Measurements from ENCODE around the gene TNFRSF18. TPM values are rescaled to one million over a fixed set of nuclear protein-coding genes. Genes with fewer than 3 reads are reported as not detected.

Gene TNFRSF18
- total RNA-seq, 1 donor from 2014 or later: 3.0 TPM

DNA sequence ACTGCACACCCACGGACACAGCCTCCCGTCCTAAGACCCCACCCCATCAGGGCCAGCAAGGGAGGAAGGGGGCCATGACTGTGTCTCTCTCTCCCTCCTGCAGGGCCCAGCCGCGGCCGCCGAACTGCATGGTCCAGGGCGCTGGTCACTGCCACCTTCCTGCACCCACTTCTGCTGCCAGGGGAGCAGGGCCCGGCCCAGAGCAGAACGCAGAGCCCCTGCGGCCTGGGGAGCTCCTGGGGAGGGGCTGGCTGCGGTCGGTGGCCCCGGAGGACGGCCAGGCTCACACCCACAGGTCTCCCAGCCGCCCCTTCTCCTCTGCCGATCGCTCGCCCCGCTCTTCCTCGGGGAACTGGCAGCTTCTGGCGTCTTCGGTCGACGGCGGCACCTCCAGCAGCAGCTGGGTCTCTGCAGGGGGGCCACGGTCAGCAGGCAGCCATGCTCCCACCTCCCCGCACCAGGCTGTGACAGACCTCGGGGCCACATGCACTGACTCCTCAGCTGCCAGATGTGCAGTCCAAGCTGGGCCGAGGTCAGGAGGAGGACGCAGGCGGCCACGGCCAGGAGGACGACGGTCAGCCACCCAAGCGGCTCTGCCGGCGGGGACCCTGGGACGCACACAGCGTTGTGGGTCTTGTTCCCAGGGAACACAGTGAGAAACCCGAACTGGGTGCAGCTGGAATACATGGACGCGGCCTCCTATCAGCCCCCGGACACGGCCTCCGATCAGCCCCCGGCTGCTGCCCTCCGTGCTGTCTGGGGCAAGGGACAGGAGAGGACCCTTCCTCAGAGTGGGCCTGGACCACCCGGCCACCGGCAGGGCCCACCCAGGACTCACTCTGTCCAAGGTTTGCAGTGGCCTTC, 2.6 kb downstream of the TNFRSF18 start:
- TF ChIP-seq, protein P1, sequence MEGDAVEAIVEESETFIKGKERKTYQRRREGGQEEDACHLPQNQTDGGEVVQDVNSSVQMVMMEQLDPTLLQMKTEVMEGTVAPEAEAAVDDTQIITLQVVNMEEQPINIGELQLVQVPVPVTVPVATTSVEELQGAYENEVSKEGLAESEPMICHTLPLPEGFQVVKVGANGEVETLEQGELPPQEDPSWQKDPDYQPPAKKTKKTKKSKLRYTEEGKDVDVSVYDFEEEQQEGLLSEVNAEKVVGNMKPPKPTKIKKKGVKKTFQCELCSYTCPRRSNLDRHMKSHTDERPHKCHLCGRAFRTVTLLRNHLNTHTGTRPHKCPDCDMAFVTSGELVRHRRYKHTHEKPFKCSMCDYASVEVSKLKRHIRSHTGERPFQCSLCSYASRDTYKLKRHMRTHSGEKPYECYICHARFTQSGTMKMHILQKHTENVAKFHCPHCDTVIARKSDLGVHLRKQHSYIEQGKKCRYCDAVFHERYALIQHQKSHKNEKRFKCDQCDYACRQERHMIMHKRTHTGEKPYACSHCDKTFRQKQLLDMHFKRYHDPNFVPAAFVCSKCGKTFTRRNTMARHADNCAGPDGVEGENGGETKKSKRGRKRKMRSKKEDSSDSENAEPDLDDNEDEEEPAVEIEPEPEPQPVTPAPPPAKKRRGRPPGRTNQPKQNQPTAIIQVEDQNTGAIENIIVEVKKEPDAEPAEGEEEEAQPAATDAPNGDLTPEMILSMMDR (IDR thresholded peaks at IDR 0.05; ENCODE audit: partially characterized antibody, unreplicated experiment): no peak
- Mint-ChIP-seq H3K36me3 (ENCODE audit: unreplicated experiment) (no peaks in the 10 kb centered on the region), H3K27me3 (ENCODE audit: unreplicated experiment) (peaks cover 6% of the 10 kb centered on the region), H3K4me3 (ENCODE audit: unreplicated experiment) (no peak overlapping the region), H3K27ac (ENCODE audit: unreplicated experiment) (no peak overlapping the region), H3K9me3 (ENCODE audit: unreplicated experiment) (peaks cover 5% of the 10 kb centered on the region), H3K4me1 (ENCODE audit: low read depth, unreplicated experiment) (peaks cover 4% of the 10 kb centered on the region)
- DNase-seq: peak; percentile 20

DNA sequence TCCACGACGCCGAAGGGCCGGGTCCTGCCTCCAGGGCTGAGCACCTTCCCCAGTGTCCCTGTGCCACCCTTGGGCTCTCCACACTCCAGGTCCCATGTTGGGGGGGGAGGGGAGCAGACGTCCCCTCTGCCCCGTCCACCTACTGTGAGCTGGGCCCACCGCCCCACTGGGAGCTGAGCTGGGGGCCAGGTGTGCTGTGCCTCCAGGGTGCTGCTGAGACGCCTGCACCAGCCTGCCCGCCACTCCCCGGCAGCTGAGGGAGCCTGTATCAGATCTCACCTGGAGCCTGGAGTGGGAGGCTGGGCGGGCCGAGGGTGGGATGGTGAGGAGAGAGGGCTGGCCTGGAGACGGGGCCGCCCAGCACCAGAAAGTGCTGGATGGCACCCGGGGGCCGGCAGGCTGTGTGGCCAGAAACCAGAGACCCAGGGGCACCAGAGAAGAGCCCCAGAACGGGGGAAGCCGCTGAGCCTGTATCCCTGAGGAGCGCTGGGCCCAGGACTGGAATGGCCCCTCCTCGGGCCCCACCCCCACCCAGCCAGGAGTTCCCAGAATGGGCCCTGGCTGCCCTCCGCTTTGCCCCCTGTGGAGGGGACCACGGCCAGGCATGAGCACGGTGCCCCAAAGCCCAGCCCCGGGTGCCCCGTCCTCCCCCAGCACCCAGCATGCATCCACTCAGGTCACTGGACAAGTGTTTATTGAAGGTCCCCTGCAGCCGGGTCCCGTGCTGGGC, 3.4 kb downstream of the TNFRSF18 start:
- H3K4me3 Mint-ChIP-seq (ENCODE audit: unreplicated experiment): no peak overlapping the region
- H3K27me3 Mint-ChIP-seq (ENCODE audit: unreplicated experiment): peaks cover 4% of the 10 kb centered on the region
- H3K27ac Mint-ChIP-seq (ENCODE audit: unreplicated experiment): no peak overlapping the region
- peak; percentile 19 for DNase-seq
- H3K36me3 Mint-ChIP-seq (ENCODE audit: unreplicated experiment): no peaks in the 10 kb centered on the region
- TF ChIP-seq, protein P1 (IDR thresholded peaks at IDR 0.05; ENCODE audit: partially characterized antibody, unreplicated experiment): no peak
- H3K4me1 Mint-ChIP-seq (ENCODE audit: low read depth, unreplicated experiment): peaks cover 1% of the 10 kb centered on the region
- H3K9me3 Mint-ChIP-seq (ENCODE audit: unreplicated experiment): peaks cover 3% of the 10 kb centered on the region

DNA sequence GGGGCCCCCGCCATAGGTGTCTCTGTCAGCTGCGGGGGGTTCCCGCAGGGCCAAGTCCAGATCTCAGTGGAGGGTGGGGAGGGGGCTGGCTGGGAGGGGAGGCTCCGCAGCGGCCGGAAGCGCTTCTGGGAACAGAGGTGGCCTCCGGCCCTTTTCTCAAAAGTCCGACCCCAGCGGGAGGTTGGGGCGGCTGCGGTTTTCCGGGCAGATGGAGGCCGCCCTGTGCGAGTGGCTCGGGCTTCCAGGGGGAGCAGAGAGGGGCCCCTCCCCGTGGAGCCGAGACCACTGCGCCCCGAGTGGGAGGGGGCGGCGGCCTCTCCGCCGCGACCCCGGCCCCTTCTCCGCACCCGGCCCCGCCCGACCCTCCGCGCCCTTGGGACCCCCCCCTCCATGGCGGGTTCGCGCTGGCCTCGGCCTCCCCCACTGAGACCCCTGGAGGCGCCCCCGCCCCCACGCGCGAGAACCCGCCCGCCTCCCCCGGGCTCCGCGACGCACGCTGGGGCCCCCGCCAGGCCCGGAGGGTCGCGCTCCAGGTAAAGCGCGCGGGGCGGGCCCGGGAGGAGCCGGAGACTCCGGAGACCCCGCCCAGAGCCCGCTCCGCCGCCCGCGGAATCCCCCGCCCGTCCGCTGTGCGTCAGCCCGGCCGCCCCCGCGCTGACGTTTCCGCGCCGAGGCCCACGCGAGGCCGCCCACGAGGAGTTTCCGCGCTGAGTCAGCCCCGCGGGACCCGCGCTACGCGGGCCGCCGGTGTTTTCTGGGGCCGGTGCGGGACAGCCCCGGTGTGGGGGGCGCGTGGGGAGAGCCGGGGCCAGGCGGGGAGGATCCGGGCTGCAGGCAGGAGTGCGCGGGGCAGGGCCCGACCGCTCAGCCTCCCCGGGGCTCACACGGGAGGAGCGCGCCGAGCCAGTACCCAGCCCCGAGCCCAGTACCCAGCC, 5.2 kb downstream of the TNFRSF18 start:
- Mint-ChIP-seq H3K4me3 (ENCODE audit: unreplicated experiment) (no peak overlapping the region), H3K4me1 (ENCODE audit: low read depth, unreplicated experiment) (no peaks in the 10 kb centered on the region), H3K27me3 (ENCODE audit: unreplicated experiment) (peaks cover 6% of the 10 kb centered on the region), H3K9me3 (ENCODE audit: unreplicated experiment) (peaks cover 2% of the 10 kb centered on the region), H3K27ac (ENCODE audit: unreplicated experiment) (no peak overlapping the region), H3K36me3 (ENCODE audit: unreplicated experiment) (peaks cover 3% of the 10 kb centered on the region)
- TF ChIP-seq, protein P1 (IDR thresholded peaks at IDR 0.05; ENCODE audit: partially characterized antibody, unreplicated experiment): no peak
- DNase-seq: peak; percentile 50

DNA sequence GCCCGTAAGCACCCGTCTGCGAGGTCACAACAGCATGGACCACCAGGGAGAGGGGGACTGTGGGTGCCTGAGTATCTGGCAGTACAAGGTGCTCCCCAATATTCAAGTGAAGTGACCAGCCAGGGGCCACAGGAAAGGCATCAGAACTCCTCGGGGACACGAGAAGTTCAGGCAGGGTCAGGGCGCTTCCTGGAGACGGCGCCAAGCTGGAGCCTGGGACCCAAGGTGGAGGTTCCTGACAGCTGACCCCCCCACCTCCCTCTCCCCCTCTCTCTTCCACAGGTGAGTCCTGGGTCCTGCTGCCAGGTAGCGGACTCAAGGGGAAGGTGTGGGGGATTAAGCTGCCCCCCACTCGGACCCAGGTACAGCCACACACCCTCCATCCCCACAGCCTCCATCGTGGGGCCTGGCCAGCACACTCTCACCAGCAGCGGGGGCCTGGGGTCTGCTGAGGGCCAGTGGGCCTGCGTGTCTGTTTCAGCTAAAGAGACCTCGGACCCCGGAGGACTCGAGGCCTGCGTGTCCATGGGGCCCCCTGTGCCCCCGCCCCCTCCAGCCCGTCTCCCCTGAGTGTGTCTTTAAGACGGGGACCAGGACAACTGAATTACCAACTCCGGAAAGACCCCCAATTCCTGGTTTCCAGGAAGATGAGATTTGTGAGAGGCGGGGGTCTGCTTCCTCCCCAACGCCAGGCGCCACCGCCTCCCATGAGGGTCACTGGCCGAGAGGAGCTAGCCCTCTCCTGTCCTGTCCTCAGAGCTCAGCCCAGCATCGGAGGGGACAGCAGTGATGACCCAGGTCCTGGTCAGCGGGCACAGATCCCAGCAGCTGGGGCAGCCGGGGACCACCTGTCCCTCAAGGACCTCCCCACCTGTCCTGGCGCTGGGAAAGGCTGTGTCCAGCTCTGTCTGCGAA, 6.2 kb downstream of the TNFRSF18 start:
- DNase-seq: peak; percentile 32
- Mint-ChIP-seq H3K4me1 (ENCODE audit: low read depth, unreplicated experiment) (no peaks in the 10 kb centered on the region), H3K36me3 (ENCODE audit: unreplicated experiment) (peaks cover 4% of the 10 kb centered on the region), H3K4me3 (ENCODE audit: unreplicated experiment) (no peak overlapping the region), H3K27me3 (ENCODE audit: unreplicated experiment) (peaks cover 6% of the 10 kb centered on the region), H3K9me3 (ENCODE audit: unreplicated experiment) (peaks cover 2% of the 10 kb centered on the region), H3K27ac (ENCODE audit: unreplicated experiment) (no peak overlapping the region)
- TF ChIP-seq, protein P1 (IDR thresholded peaks at IDR 0.05; ENCODE audit: partially characterized antibody, unreplicated experiment): no peak

Measured in glutamatergic neuron (in vitro differentiated cells).